GM21515 (cell line): ENCODE measurements around the gene PPP1R15B.

Experiments
- ATAC-seq: cut with Tn5 transposase; IDR thresholded peaks from one replicate; pipeline ENCODE4 v1.9.1; 2021; ENCODE audit not compliant: unreplicated experiment

PPP1R15B gene

GRCh38 chr1:204421441-204421840, 9.8 kb upstream of the PPP1R15B start:
- ATAC-seq, result no peak

- no peak for ATAC-seq
Observed at GRCh38 chr1:204420039-204421004, 8.7 kb upstream of the PPP1R15B start.

GRCh38 chr1:204419064-204419403, 7.4 kb upstream of the PPP1R15B start:
- no peak for ATAC-seq

GRCh38 chr1:204418174-204419063, 6.8 kb upstream of the PPP1R15B start:
- no peak for ATAC-seq

- ATAC-seq, result no peak
Observed at GRCh38 chr1:204417074-204417997, 5.7 kb upstream of the PPP1R15B start.

GRCh38 chr1:204416589-204417073, 5.0 kb upstream of the PPP1R15B start:
- ATAC-seq, result no peak

- ATAC-seq, result no peak
Observed at GRCh38 chr1:204415351-204415750, 3.7 kb upstream of the PPP1R15B start.

- ATAC-seq, result no peak
Observed at GRCh38 chr1:204414016-204414415, 2.4 kb upstream of the PPP1R15B start.

GRCh38 chr1:204413170-204413535, 1.5 kb upstream of the PPP1R15B start:
- ATAC-seq, result no peak

GRCh38 chr1:204410688-204411450, 748 bp downstream of the PPP1R15B start:
- peak; percentile 24 for ATAC-seq

- ATAC-seq, result no peak
Observed at GRCh38 chr1:204409836-204410687, 1.6 kb downstream of the PPP1R15B start.

GRCh38 chr1:204409123-204409522, 2.5 kb downstream of the PPP1R15B start:
- no peak for ATAC-seq

- ATAC-seq, result no peak
Observed at GRCh38 chr1:204408602-204409001, 3.0 kb downstream of the PPP1R15B start.

- ATAC-seq, result no peak
Observed at GRCh38 chr1:204408074-204408507, 3.5 kb downstream of the PPP1R15B start.

GRCh38 chr1:204407295-204407971, 4.2 kb downstream of the PPP1R15B start:
- no peak for ATAC-seq

GRCh38 chr1:204406621-204407020, 5.0 kb downstream of the PPP1R15B start:
- no peak for ATAC-seq

GRCh38 chr1:204405988-204406387, 5.6 kb downstream of the PPP1R15B start:
- ATAC-seq, result no peak

GRCh38 chr1:204404629-204405028, 7.0 kb downstream of the PPP1R15B start:
- ATAC-seq, result no peak
